GM19324 (cell line): Measurements from ENCODE around the gene KRTAP12-3.
"Not testable (repeated sequence)": the region's sequence is repeated elsewhere in the genome, so short reads cannot be mapped to it uniquely, and the experiment has no call there.

Experiments
- ATAC-seq: cut with Tn5 transposase; IDR thresholded peaks from one replicate; pipeline ENCODE4 v1.9.1; 2021; ENCODE audit warnings: mild to moderate bottlenecking, moderate library complexity; ENCODE audit not compliant: unreplicated experiment, low FRiP score

Gene KRTAP12-3

DNA sequence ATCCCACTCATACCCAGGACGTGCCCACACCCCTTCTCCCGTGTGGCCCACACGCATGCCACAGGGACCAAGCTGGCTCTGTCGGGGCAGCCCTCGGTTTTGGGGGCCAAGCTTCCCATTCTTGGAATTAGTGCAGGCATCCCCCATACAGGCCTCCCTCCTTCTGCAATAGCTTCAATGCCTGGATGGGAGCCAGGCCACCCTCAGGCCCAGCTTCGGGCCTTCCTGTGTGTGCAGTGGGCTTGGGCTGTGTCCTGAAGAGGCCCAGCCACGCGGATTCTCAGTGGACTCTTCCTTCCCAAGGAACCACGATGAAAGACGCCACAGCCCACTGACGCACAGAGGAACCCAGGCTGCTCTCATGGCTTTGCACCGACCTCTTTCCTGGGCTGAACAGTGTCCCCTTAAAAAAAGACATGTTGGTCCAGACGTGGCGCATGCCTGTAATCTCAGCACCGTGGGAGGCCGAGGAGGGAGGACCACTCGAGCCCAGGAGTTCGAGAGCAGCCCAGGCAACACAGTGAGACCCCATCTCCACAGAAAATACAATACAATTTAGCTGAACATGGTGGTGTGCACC is 8.1 kb upstream of the KRTAP12-3 start:
- no peak for ATAC-seq

GRCh38 chr21:44650265-44650972 is 7.3 kb upstream of the KRTAP12-3 start:
- no peak for ATAC-seq

- no peak for ATAC-seq
Observed at GRCh38 chr21:44650973-44651675, 6.6 kb upstream of the KRTAP12-3 start.

GRCh38 chr21:44653123-44653522 is 4.6 kb upstream of the KRTAP12-3 start:
- no peak for ATAC-seq

DNA sequence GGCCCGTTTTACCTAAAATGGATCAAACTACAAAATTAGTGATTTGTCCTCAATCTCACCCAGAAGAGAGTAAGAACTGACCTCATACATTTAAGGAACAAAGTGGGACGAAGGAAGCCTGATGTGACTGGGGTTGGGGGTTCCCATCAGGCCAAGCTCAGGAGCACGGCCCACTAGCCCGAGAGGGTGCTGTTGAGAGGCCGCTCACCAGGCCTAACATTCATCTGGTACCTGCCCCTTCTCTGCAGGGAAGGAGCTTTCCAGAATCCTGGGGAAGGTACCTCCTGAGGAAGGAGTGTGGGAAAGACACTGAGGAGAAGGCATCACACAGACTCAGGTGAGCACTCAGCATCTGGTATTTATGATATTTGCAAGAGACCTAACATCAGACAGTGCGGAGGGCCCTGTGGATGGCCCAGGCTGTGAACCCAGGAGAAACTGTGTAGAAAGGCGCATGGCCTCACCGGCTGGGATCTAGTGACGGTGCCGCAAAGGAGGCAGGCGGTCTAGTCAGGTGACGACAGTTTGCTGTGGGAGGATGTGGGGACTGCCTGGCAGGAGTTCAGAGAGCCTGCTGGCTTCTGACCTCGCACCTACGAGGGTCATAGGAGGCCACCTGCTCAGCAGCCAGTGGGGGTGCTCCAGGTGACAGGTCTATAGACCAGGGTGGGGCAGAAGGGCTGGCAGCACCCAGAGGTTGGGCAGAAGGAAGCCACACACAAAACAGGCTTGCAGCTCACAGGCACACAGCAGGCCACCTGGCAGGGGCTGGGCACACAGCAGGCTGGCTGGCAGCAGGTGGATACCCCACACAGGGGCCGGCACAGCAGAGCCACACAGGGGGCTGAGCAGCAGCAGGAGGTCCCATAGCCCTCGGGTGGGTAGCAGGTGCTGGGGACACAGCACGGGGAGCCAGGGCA is 3.8 kb upstream of the KRTAP12-3 start:
- no peak for ATAC-seq

DNA sequence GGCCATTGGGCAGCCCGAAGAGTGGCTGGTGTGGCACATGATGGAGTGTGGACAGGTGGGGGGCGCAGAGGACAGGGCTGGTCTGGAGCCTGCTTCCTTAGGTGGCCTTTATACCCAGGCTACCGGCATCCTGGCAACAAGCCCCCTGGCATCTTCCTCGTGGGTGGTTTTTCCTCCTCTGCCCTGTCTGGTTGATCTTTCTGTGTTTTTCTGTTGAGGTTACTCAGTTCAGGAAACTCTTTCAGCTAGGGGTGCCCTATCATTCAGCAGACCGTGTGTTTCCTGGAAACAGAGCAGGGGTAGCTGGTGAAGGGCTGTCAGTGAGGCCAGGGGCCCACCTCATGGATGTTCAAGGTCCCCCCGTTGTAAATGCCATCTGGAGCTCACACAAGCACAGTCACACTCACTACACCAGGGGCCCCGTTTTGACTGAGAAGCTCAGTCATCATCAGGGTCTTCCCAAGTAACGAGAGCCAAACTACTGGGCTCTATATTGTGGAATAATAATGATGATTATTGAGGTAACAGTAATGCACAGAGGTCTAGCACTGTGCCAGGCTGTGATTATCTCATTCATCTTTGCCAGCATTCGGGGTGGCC is 3.1 kb upstream of the KRTAP12-3 start, which contains the start of gene KRTAP12-4:
Gene KRTAP12-4, minus strand, starts transcription at position 84 of the 600 bp plus-strand sequence. Its CDS starts 45 bp downstream, at position 39.
- no peak for ATAC-seq

DNA sequence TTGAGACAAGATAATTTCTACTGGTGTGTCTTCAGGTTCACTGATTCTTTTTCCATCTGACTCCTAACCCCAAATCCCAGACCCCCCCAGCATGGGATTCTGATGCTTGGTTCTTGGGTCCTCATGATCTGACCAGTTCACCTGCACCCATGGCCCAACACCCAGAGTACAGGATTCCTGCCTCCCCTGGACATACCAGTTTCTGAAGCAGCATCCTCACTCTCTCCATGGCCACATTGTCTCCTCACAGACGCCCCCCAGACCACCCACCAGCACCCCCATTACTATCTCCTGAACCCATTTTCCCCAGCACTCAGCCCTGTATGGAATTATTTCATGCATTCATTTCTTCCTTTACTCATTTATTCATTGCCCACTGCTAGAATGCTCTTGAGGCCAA is 864 bp upstream of the KRTAP12-3 start:
- ATAC-seq = no peak

- no peak for ATAC-seq
Observed at GRCh38 chr21:44658541-44658910, 794 bp downstream of the KRTAP12-3 start.

GRCh38 chr21:44658913-44659595 is 1.3 kb downstream of the KRTAP12-3 start:
- no peak for ATAC-seq

- not testable (repeated sequence) for ATAC-seq
Observed at GRCh38 chr21:44661567-44661966, 3.8 kb downstream of the KRTAP12-3 start.

DNA sequence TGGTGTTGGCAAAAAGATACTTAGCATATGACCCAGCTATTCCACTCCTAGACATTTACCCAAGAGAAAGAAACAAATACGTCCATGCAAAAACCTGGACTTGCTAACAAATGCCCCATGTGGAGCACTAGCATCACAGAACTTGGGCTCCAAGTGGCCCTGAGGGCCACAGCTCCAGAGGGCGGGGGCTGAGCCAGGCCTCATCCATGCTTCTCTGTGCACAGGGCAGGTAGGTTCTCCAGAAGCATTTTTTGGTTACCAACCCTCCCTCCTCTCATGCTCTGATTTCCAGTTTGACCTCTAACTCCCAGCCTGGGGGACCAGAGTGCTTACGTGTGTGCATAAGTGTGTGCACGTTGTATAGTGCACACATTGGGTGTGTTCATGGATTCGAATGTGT is 7.0 kb downstream of the KRTAP12-3 start:
- no peak for ATAC-seq

- ATAC-seq = no peak
Observed at GRCh38 chr21:44666401-44667320, 8.9 kb downstream of the KRTAP12-3 start, which contains the start of gene KRTAP12-2. KRTAP12-2 (minus strand) TSS chr21:44666927; CDS start chr21:44666886, 41 bp downstream.

GRCh38 chr21:44667612-44668011 is 9.9 kb downstream of the KRTAP12-3 start:
- ATAC-seq = no peak

- no peak for ATAC-seq
Observed at GRCh38 chr21:44670642-44671432, 13.1 kb downstream of the KRTAP12-3 start.

GRCh38 chr21:44671911-44672310 is 14.2 kb downstream of the KRTAP12-3 start:
- ATAC-seq = no peak

DNA sequence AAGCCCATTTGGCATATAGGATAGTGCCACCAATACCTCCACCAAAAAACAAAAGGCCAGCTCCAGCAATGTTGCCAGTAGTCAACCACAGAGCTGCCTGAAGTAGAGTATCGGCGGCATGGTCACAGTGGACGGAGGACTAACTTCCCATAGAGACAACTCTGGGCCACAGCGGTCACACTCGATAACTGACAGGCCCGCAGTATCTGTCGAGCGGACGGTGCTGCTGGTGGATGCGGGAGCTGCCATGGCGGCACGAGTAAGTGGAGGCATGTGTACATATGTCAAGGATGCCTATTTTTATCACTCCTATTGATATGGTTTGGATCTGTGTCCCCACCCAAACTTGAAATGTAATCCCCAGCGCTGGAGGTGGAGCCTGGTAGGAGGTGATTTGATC is 20.1 kb downstream of the KRTAP12-3 start:
- no peak for ATAC-seq

DNA sequence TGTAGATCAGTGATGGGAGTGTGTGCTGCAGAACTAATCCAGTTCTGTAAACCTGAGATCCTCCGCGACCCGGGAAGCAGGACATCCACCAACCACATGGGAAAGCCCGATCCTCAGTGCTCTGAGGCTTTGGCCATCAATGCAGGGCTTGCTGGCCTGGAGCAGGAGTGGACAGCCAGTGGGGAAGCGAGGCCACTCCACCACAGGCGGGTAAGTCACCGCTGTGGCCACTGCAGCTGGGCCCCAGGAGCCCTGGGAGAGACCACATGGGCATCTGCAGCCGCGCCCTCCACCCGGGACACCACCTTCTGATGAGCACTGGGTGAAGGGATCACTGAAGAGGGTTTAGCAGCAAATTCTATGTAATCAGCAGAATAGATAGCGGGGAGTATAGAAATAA is 23.4 kb downstream of the KRTAP12-3 start:
- ATAC-seq = no peak
